ENCODE data around the gene P3H2.

DNA sequence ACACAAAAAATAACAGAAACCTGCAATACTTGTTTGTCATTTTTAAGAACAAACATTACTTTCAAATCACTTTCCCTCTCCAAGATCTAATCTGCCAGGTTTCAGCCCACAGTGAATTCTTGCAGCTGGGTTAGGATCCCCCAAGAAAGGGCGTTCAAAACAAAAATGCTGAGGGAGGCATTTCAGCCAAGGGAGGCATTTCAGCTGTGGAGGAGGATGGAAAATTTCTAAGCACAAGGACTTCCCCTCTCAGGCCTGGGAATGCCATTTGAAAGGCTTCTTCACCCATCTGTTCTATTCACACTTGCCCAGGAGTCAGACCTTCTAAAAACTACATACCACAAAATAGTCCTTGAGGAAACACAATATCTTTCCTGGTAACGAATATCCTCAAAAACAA lies 69.1 kb downstream of the P3H2 start:
- TF ChIP-seq POLR2A (IDR thresholded peaks at IDR 0.05; ENCODE audit: borderline replicate concordance, extremely low read depth, insufficient read depth, insufficient read length) (no peak), EZH2 (IDR thresholded peaks at IDR 0.05) (no peak)
- TF ChIP-seq, protein P1, sequence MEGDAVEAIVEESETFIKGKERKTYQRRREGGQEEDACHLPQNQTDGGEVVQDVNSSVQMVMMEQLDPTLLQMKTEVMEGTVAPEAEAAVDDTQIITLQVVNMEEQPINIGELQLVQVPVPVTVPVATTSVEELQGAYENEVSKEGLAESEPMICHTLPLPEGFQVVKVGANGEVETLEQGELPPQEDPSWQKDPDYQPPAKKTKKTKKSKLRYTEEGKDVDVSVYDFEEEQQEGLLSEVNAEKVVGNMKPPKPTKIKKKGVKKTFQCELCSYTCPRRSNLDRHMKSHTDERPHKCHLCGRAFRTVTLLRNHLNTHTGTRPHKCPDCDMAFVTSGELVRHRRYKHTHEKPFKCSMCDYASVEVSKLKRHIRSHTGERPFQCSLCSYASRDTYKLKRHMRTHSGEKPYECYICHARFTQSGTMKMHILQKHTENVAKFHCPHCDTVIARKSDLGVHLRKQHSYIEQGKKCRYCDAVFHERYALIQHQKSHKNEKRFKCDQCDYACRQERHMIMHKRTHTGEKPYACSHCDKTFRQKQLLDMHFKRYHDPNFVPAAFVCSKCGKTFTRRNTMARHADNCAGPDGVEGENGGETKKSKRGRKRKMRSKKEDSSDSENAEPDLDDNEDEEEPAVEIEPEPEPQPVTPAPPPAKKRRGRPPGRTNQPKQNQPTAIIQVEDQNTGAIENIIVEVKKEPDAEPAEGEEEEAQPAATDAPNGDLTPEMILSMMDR (IDR thresholded peaks at IDR 0.05 in 2 of 3, conservative IDR thresholded peaks at IDR 0.05 in 1 of 3; ENCODE audit: borderline replicate concordance in 1 of 3, insufficient read depth in 1 of 3, low read depth in 2 of 3, low read length in 2 of 3), result no peak

Measured in HCT116 (cell line).